Measurements from ENCODE around the gene GPR107.

GPR107 gene

GRCh38 chr9:130150779-130151382 is 97.2 kb downstream of the GPR107 start:
- DNase-seq (ENCODE audit: low read depth, low spot score): no peak
- Histone ChIP-seq H3K4me3 (no peak overlapping the region), H3K36me3 (ENCODE audit: insufficient read depth, low read length) (no peaks in the 10 kb centered on the region), H3K9ac (ENCODE audit: insufficient read length) (no peak overlapping the region), H3K9me3 (ENCODE audit: low read depth, low read length) (no peaks in the 10 kb centered on the region), H3K27ac (no peak overlapping the region)
- TF ChIP-seq EZH2 (IDR thresholded peaks at IDR 0.05) (no peak), POLR2AphosphoS5 (IDR thresholded peaks at IDR 0.05; ENCODE audit: borderline replicate concordance, low read depth, low read length) (no peak), FOXP2 (optimal IDR thresholded peaks at IDR 0.05; ENCODE audit: control extremely low read depth, extremely low read length, insufficient read depth) (no peak)

DNA sequence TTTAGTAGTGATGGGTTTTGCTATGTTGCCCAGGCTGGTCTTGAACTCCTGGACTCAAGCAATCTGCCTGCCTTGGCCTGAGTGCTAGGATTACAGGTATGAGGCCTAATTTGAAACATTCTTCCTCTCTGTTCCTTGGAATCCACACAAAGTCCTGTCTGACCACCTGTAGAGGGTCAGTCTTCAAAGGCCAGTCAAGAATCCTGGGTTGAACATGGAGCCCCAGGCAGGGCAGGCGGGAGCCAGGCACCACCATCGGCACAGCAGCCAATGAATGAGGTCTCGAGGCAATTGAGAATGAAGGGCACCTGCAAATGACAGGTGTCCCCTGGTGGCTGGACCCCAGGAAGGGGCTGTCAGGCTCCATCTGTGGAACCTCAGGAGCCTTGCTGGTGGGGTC is 101.1 kb downstream of the GPR107 start:
- no peaks in the 10 kb centered on the region for H3K36me3 ChIP-seq (ENCODE audit: insufficient read depth, low read length)

DNA sequence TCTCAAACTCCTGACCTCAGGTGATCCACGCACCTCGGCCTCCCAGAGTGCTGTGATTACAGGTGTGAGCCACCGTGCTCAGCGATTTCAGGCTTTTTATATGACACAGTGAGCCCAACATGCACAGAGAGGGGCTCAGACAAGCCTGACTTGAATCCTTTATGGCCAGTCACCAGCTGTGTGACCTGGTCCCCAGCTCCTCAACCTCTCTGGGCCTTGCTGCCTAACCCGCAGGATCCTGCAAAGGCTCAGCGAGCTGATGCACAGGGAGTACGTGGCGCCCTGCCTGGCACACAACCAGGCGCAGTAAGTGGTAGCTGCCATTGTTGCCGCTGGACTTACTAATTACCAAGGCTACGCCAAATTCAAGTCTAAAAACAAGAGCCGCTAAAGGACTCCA is 101.9 kb downstream of the GPR107 start:
- DNase-seq (ENCODE audit: low read depth, low spot score): no peak
- H3K9ac ChIP-seq (ENCODE audit: insufficient read length): no peak overlapping the region
- no peak overlapping the region for H3K4me3 ChIP-seq
- no peak overlapping the region for H3K27ac ChIP-seq
- TF ChIP-seq POLR2AphosphoS5 (IDR thresholded peaks at IDR 0.05; ENCODE audit: borderline replicate concordance, low read depth, low read length) (no peak), FOXP2 (optimal IDR thresholded peaks at IDR 0.05; ENCODE audit: control extremely low read depth, extremely low read length, insufficient read depth) (no peak), EZH2 (IDR thresholded peaks at IDR 0.05) (no peak)
- no peaks in the 10 kb centered on the region for H3K36me3 ChIP-seq (ENCODE audit: insufficient read depth, low read length)
- H3K9me3 ChIP-seq (ENCODE audit: low read depth, low read length): no peaks in the 10 kb centered on the region

More for the DNA sequence above, 101.1 kb downstream of the GPR107 start:
- no peak overlapping the region for H3K9ac ChIP-seq (ENCODE audit: insufficient read length)
- H3K4me3 ChIP-seq: no peak overlapping the region
- no peak for DNase-seq (ENCODE audit: low read depth, low spot score)
- no peak overlapping the region for H3K27ac ChIP-seq
- no peaks in the 10 kb centered on the region for H3K9me3 ChIP-seq (ENCODE audit: low read depth, low read length)
- no peak for TF ChIP-seq FOXP2 (optimal IDR thresholded peaks at IDR 0.05; ENCODE audit: control extremely low read depth, extremely low read length, insufficient read depth)
- TF ChIP-seq EZH2 (IDR thresholded peaks at IDR 0.05): no peak
- no peak for TF ChIP-seq POLR2AphosphoS5 (IDR thresholded peaks at IDR 0.05; ENCODE audit: borderline replicate concordance, low read depth, low read length)

DNA sequence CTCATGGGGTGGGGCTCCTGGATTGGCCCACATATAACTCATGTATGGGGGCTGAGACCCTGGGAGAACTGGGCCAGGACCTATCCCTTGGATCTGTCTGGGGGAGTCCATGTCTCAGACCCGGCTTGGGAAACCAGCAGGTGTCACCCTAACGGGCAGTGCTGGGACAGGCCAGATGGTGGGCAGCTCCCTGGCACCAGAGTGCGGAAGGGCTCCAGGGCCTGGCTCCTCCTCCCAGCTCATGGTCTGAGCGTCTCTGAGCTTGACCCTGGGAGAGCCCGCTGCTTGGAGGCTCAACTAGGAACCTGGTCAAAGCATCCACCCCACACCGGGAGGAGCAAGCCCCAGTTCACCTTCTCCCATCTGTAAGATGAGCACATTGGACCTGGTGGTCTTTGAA is 103.0 kb downstream of the GPR107 start:
- no peak overlapping the region for H3K27ac ChIP-seq
- H3K9ac ChIP-seq (ENCODE audit: insufficient read length): no peak overlapping the region
- H3K9me3 ChIP-seq (ENCODE audit: low read depth, low read length): no peaks in the 10 kb centered on the region
- DNase-seq (ENCODE audit: low read depth, low spot score): no peak
- TF ChIP-seq EZH2 (IDR thresholded peaks at IDR 0.05): no peak
- TF ChIP-seq FOXP2 (optimal IDR thresholded peaks at IDR 0.05; ENCODE audit: control extremely low read depth, extremely low read length, insufficient read depth): no peak
- no peak for TF ChIP-seq POLR2AphosphoS5 (IDR thresholded peaks at IDR 0.05; ENCODE audit: borderline replicate concordance, low read depth, low read length)
- H3K36me3 ChIP-seq (ENCODE audit: insufficient read depth, low read length): no peaks in the 10 kb centered on the region
- H3K4me3 ChIP-seq: no peak overlapping the region

GRCh38 chr9:130157079-130157478 is 103.4 kb downstream of the GPR107 start:
- Histone ChIP-seq H3K9me3 (ENCODE audit: low read depth, low read length) (no peaks in the 10 kb centered on the region), H3K9ac (ENCODE audit: insufficient read length) (no peak overlapping the region), H3K27ac (no peak overlapping the region), H3K36me3 (ENCODE audit: insufficient read depth, low read length) (no peaks in the 10 kb centered on the region), H3K4me3 (no peak overlapping the region)
- TF ChIP-seq EZH2 (IDR thresholded peaks at IDR 0.05) (no peak), POLR2AphosphoS5 (IDR thresholded peaks at IDR 0.05; ENCODE audit: borderline replicate concordance, low read depth, low read length) (no peak), FOXP2 (optimal IDR thresholded peaks at IDR 0.05; ENCODE audit: control extremely low read depth, extremely low read length, insufficient read depth) (no peak)
- no peak for DNase-seq (ENCODE audit: low read depth, low spot score)

DNA sequence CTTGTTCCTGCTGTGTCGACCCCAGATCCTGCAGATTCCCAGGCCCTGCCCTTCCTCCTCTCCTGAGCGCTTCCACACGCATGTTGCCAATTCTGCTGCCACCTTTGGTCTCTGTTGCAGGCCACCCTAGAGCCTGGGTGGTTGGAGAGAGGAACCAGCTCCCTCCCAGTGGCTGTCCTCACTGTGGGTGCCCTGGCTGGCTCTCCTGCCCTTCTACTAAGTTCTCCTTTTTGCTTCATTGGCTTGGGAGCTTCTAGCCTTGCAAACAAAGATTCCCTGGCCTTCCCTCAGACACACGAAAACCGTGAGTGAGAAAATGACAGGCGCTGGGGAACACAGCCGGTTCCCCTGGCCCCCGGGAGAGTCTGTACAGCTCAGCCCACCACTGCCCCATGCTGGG is 104.3 kb downstream of the GPR107 start:
- no peak for DNase-seq (ENCODE audit: low read depth, low spot score)
- Histone ChIP-seq H3K4me3 (no peak overlapping the region), H3K27ac (no peak overlapping the region), H3K36me3 (ENCODE audit: insufficient read depth, low read length) (no peaks in the 10 kb centered on the region), H3K9me3 (ENCODE audit: low read depth, low read length) (no peaks in the 10 kb centered on the region), H3K9ac (ENCODE audit: insufficient read length) (no peak overlapping the region)
- TF ChIP-seq FOXP2 (optimal IDR thresholded peaks at IDR 0.05; ENCODE audit: control extremely low read depth, extremely low read length, insufficient read depth): no peak
- no peak for TF ChIP-seq POLR2AphosphoS5 (IDR thresholded peaks at IDR 0.05; ENCODE audit: borderline replicate concordance, low read depth, low read length)
- no peak for TF ChIP-seq EZH2 (IDR thresholded peaks at IDR 0.05)

DNA sequence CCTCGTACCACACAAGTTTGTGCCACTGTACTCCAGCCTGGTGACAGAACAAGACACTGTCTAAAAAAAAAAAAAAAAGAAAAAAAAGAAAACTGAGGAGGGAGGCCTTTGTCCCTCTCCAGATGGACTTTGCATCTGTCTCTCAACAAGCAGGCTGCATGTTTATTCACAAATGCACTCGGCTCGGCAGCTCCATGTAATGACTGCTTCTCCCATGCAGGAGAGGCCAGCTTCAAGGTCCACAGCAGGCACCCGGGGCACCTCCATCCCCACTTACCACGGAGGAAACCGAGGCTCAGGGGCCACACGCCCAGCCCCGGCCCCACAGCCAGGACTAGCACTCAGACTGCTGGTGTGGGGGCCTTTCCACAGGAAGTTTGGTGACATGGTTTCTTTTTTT is 105.4 kb downstream of the GPR107 start:
- no peak for TF ChIP-seq EZH2 (IDR thresholded peaks at IDR 0.05)
- TF ChIP-seq FOXP2 (optimal IDR thresholded peaks at IDR 0.05; ENCODE audit: control extremely low read depth, extremely low read length, insufficient read depth): no peak
- TF ChIP-seq POLR2AphosphoS5 (IDR thresholded peaks at IDR 0.05; ENCODE audit: borderline replicate concordance, low read depth, low read length): no peak
- no peak overlapping the region for H3K4me3 ChIP-seq
- no peak for DNase-seq (ENCODE audit: low read depth, low spot score)

DNA sequence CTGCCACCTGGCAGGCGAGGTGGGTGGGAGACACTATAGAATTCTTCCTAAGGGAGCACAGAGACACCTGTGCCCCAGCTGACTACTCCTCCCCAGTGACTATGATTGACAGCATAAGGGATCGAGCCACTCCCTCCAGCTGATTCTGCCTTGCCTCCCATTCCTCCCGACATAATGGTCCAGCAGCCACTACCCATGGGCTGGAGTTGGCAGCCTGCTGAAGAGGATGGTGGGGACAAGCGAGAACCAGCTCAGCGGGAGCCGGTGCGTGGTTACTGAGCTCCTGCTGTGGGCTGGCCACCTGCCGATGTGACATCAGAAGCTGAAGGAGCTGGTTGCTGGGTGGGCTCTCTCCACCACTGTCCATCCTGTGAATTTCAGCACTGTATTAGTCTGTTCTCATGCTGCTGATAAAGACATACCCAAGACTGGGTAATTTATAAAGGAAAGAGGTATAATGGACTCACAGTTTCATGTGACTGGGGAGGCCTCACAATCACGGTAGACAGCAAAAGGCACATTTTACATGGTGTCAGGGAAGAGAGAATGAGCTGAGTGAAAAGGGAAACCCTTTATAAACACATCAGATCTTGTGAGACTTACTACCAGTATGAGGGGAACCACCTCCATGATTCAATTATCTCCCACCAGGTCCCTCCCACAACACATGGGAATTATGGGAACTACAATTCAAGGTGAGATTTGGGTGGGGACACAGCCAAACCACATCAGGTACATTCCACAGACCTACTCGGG is 106.4 kb downstream of the GPR107 start:
- Histone ChIP-seq H3K9me3 (ENCODE audit: low read depth, low read length) (no peaks in the 10 kb centered on the region), H3K27ac (no peak overlapping the region), H3K9ac (ENCODE audit: insufficient read length) (no peak overlapping the region), H3K36me3 (ENCODE audit: insufficient read depth, low read length) (no peaks in the 10 kb centered on the region), H3K4me3 (no peak overlapping the region)
- TF ChIP-seq POLR2AphosphoS5 (IDR thresholded peaks at IDR 0.05; ENCODE audit: borderline replicate concordance, low read depth, low read length): no peak
- no peak for TF ChIP-seq FOXP2 (optimal IDR thresholded peaks at IDR 0.05; ENCODE audit: control extremely low read depth, extremely low read length, insufficient read depth)
- TF ChIP-seq EZH2 (IDR thresholded peaks at IDR 0.05): no peak
- no peak for DNase-seq (ENCODE audit: low read depth, low spot score)

More for the DNA sequence above, 105.4 kb downstream of the GPR107 start:
- no peaks in the 10 kb centered on the region for H3K36me3 ChIP-seq (ENCODE audit: insufficient read depth, low read length)
- no peak overlapping the region for H3K9ac ChIP-seq (ENCODE audit: insufficient read length)
- H3K9me3 ChIP-seq (ENCODE audit: low read depth, low read length): no peaks in the 10 kb centered on the region
- no peak overlapping the region for H3K27ac ChIP-seq
